GM18951 (cell line): ENCODE measurements around the gene CTIF.

ENCODE experiments used
- POLR2A ChIP-seq: IDR thresholded peaks from 4 replicates; pipeline ENCODE4 v1.6.1; 2011; ENCODE audit warnings: mild to moderate bottlenecking; ENCODE audit not compliant: insufficient read length, insufficient read depth; ENCODE audit errors: extremely low read depth
- in situ Hi-C: fragments of 300-500 bp; cut with MboI; formaldehyde crosslinking; loops from one replicate; pipeline ENCODE4 v1.12.0; 2022; ENCODE audit warnings: low sequenced_read_pairs, mixed read lengths, inconsistent platforms; ENCODE audit not compliant: unreplicated experiment

CTIF gene

DNA sequence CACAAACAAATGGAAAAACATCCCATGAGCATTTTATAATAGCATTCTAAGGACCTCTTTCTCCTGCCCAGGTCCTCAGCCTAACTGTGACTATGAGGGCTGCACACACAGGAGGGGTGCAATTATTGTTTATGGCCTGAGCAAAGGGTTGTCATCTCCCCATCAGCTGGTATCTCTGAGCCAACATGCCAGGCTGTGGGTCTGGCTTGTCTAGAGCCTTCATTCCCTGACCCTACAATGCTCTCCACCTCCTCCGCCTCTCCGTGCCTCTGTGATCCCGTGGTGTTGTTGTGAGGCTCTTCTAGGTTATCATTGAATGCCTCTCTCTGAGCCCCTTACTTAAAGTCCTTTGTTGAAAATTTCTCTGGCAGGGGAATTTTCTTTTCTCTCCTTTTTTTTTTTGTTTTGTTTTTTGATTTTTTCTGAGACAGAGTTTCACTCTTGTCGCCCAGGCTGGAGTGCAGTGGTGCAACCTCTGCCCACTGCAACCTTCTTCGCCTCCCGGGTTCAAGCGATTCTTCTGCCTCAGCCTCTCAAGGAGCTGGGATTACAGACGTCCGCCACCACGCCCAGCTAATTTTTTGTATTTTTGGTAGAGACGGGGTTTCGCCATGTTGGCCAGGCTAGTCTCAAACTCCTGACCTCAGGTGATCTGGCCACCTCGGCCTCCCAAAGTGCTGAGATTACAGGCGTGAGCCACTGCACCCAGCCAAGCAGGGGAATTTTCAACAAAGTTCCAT lies 285.6 kb downstream of the CTIF start:
- in situ Hi-C loops: no loop called here
- no peak for TF ChIP-seq POLR2A

DNA sequence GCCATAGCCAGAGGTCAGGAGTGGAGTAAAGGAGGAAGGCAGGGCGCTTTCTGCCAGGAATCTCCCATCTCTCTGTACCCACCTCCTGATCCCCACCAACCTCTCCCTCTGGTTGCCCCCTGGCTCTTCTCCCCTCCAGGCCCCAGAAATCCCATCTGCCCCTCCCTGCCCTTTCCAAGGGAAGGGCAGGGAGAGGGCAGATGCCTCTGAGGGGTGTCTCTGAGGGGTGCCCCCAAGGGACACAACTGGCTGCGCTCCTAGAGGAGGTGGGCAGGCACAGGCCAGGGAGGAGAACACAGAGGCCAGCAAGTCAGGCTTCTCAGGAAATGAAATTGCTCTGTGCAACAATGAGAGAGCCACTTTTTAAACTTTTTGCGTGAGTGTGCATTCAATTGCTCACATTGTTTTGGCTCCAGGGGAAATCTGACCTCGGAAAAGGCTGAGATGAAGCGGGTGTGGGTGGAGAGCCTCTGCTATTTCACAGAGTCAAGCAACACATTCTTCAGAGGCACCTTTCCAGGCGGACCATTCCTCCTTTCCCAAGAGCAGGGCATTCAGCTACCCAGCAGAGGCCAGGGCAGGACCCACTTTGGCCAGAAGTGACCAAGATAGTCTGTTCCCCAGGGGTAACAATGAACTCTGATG lies 286.4 kb downstream of the CTIF start:
- TF ChIP-seq POLR2A: no peak
- in situ Hi-C loops: no loop called here

DNA sequence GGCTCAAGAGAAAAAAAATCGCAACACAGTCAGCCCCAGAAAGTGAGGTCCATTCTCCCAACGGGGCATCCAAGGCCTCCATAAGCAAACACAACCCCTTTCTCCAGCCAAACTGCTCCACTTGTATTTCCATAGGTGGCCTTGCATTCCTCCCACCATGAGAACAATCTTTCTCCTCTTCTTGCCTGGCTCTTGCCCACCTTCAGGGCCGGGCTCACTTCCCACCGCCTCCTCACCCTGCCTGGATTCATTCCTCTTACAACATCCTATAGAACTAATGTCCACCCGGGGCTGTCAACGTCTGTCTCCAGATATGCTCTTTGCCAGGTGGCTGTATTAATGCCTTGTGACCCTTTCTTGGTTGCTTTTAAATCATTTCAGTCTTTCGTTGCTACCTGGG lies 287.4 kb downstream of the CTIF start:
- in situ Hi-C loops: no loop called here
- no peak for TF ChIP-seq POLR2A

DNA sequence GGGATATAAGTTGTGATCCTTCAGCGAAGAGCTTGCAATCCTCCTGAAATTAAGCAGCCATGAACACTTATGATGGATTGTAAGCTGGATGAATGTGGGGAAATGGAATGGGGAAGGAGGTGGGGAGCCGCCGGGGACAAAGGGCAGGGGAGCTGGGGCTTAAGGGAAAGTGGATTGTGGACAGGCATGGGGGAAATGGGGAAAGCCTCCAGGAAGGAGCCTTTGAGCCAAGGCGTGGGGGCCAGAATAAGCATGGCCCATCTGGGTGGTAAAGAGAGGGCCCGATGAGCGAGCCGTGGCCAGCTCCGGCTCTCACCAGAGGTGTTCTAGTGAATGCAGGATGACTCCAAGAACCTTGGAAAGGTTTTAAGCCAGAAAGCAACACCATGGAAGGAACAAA lies 288.0 kb downstream of the CTIF start:
- no peak for TF ChIP-seq POLR2A
- in situ Hi-C loops: no loop called here

DNA sequence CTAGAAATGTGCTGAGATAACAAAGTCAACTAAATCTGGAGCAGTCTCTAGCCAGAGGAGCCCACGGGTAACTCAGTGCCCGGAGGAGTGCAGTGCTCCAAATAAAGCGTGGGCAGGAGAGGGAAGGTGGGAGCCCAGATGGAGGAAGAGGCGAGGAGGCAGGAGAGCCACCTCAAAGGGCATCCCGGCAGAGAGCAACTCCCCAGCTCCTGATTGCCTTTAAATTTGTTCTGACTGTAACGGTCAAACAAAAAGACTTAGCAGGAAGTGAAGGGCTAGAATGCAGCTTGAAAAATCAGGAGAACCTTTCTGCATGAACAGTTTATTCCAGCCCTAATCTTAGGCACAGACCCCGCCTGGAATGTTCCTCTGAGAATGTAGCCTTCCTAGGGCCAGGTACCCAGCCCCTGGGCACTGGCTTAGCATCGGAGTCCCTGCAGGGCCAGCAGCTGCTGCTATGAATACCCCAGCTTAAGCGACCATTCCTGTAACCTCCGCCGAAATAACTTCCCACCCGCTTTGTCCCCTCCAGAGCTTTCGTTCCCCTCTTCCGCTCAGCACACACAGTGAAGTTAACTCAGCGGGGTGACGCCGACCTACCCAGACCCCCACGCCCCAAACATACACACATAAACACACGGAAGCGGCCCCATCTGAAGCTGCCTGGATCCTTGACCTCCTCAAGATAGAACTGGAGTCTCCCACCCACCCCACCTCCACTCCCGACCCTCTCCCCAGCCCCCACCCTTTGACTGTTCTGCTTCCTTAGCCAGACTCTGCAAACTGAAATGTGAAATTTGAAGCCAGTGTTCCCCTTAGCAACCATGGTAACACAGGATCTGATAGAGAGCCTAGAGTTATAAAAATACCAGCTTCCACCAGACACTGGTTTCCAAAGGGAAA lies 288.7 kb downstream of the CTIF start:
- in situ Hi-C loops: no loop called here
- TF ChIP-seq POLR2A: no peak

DNA sequence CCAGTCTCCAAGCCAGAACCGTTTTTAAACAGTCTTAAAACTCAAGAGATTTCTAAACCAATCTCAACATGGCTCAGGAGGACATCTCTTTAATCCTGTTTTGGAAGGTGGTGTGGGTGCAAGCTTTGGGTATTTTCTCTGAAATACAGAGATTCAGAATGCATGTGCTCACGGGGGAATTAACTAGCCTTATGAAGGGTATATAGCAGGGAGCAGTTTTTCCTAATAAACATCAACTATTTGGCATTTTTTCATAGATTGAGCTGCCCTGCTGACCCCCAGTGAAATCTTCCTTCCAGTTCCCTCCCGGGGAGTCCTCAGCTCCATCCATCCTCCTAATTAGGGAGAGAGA lies 289.3 kb downstream of the CTIF start:
- TF ChIP-seq POLR2A: no peak
- in situ Hi-C loops: no loop called here

DNA sequence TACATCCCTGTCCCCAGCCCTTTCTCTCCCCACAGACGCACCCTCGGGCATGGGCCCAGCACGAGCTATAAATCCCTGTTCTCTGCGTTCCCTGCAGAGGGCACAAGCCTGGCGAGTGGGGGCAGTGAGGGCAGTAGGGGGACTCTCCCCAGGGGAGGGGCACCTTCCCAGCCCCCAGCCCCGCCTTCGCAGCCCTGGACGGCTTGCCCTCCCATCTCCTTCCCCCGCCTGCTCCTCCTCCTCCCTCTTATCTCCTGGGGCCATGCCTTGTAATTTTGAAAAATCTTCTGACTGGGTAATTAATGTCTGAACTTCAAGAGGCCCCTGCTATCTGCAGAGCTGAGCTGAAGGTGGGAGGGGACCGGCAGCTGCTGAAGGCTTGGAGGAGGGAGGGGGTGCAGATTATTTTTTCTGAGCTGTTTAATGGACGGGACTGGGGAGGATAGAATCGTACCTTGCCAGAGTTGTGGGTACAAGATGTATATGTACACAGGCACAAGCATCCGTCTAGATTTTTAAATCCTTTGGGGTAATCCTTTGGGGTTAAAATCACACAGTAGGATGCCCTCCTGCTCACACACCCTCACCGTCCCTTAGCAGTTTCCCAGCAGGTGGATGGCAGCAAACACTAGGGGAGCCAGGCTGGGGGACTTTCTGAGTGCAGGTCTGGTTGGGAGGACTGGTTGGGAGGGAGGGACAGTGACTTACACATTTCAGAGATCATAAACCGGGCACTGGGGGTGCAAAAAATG lies 290.0 kb downstream of the CTIF start:
- in situ Hi-C loops: no loop called here
- TF ChIP-seq POLR2A: no peak

DNA sequence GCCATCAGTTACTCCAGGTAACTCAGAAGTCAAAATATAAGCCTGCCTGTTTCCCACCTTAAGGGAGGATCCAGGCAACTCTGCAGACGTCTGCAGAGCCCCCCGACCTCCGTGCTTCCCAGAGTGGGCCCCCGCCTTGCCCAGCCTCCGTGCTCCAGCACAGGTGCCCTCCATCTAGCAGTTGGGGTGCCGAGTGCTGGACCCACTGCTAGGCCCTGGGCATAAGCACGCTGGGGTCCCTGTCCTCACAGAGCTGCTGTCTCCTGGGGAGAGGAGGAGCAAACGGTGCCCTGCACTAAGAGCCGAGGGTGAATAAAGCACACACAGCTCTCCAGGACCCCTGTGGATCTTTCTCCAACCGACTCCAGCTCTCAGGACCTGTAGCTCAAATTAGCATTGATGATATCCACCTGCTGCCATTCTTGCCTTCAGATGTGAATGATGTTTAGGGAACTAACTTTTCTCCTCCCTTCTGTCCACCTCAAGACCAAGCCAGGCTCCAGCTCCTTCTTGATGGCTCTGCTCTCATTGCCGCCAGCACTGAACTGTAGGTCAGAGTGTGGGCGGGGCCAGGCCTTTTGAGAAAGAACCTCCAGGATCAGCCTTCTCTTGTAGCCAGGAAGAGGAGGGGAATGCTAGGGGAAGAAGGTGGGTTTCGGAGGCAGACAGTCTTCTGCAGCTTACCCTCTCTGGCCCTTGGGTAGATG lies 290.8 kb downstream of the CTIF start:
- no peak for TF ChIP-seq POLR2A
- in situ Hi-C loops: no loop called here

DNA sequence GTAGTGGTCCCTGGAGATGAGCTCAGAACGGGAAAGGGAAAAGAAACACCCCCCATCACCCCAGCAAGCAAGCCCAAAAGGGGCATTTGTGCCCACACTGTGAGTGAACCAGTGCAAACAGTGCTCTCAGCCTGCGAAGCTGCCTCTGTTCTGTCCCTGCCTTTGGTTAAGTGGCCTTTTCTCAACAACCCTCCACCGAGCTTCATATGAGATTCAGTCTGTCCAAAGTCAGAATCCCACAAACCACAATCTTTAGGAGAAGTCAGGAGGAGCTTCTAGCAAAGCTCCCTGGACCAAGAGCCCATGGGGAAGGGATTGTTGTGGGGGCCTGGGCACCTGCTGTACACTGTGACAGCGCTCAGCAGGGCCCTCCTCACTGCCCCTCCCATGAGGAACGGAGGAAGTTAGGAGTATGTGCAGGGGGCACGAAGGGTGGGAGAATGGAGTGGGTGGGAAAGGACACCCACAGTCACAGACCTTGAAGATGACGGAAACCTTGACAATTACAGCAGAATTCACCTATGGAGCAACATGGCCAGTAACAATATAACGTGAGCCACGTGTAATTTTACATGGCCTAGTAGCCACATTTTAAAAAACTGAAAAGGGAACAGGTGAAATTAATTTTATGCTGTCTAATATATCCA lies 292.4 kb downstream of the CTIF start:
- in situ Hi-C loops: no loop called here
- TF ChIP-seq POLR2A: no peak

DNA sequence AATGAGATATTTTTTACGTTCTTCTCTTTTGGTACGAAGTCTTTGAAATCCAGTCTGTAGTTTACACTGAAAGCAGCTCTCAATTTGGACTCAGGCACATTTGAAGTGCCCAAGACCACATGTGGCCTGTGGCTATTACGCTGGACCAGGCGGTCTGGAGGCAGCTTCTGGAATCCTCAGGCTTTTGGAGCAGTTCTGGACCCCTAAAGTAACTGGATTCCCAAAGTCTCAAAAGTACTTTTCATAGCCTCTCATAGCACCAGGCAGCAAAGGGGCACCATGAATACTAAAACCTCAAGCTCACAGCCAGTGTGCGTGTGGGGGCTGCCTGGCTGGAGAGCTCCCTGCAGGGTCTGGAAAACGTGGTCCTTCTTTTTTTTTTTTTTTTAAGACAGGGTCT lies 293.0 kb downstream of the CTIF start:
- TF ChIP-seq POLR2A: no peak
- in situ Hi-C loops: no loop called here

DNA sequence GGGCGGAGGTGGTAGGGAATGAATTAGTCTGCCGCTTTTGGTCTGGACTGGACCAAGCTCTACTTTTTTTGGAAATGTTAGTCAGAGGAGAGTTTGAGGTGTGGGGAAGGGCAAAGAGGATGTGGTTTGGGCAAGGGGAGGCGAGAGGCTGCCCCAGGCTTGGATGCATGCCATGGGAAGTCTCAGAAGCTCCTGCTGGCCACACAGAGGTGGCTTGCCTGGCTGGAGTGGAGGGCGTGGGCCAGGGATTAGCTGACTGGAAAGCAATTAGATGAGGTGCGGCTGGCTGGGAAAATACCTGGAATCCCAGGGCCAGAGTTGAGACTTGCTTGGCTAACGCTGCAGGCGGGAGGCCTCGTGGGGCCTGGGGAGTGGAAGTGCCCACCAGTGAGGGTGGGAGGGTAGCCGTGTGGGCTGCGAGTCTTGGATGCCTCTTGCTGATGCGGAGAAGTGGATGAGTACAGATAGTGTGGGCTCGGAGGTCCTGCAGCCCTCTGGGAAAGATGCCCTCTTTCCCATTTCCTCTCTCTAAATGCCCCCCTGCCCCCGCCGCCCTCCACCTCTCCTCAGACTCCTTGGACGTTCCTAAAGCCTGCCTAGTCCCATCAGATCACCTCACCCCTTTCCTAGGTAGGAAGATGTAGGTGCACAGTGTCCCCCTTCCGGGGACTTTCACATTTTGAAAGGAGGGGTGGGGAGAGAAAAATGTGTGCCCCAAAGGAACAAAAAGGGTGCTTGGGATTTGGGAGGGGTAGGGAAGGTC lies 294.3 kb downstream of the CTIF start:
- no peak for TF ChIP-seq POLR2A
- in situ Hi-C loops: no loop called here
